Measurements from ENCODE around the gene PRICKLE2.

- no peak for TF ChIP-seq CTCF (IDR thresholded peaks at IDR 0.05; ENCODE audit: low read length)
- TF ChIP-seq EZH2 (optimal IDR thresholded peaks at IDR 0.05; ENCODE audit: low read depth, low read length), result no peak
Measured at GRCh38 chr3:64185436-64185835, 39.8 kb downstream of the PRICKLE2 start.

All from MM.1S (cell line).